HCT116 (cell line): Measurements from ENCODE around the gene SLC66A2. TPM values are rescaled to one million over a fixed set of nuclear protein-coding genes. Genes with fewer than 3 reads are reported as not detected.
"Not testable (repeated sequence)": the region's sequence is repeated elsewhere in the genome, so short reads cannot be mapped to it uniquely, and the experiment has no call there.

ENCODE experiments used
- ATAC-seq: fragments of 200-7000 bp; cut with Tn5 transposase; 2 replicates; pipeline ENCODE4 v1.9.1; 2020; ENCODE audit warnings: mild to moderate bottlenecking, moderate library complexity
- BruUV-seq: library from RNA; stranded (reverse); fragments of 400-500 nt; replicated peaks from 2 replicates; lab custom pipeline; 2021; lab: Mats Ljungman, UMichigan
- CTCF ChIA-PET: fragments of 300-600 bp; sonication (Branson Sonifier 250); formaldehyde crosslinking; loops from one replicate; lab custom pipeline; 2021; ENCODE audit warnings: antibody characterized with exemption; lab: Charles Lee
- POLR2A ChIA-PET: fragments of 300-600, 350-600 bp; sonication (Branson Sonifier 250); formaldehyde crosslinking; loops from one replicate; lab custom pipeline; 2021; ENCODE audit warnings: antibody characterized with exemption; lab: Charles Lee
- RAD21 ChIA-PET, 2 experiments: fragments of 300-600 bp; sonication (Branson Sonifier 250); formaldehyde crosslinking; loops; one replicate each; lab custom pipeline; 2023; ENCODE audit warnings: low total read pairs in 2 of 2; ENCODE audit not compliant: uncharacterized antibody in 2 of 2, unreplicated experiment in 2 of 2, low non-redundant PET in 1 of 2; lab: Charles Lee
- DNase-seq: peaks from one replicate; pipeline ENCODE4 v3.0.0-alpha.2; 2010; ENCODE audit warnings: low read depth, low spot score
- H2AFZ ChIP-seq: fragments of 200-600 bp; shearing (Covaris generic), sonication (generic); 2 replicates; pipeline ENCODE4 v1.6.1; 2017; ENCODE audit warnings: low read depth, mixed run types, mixed read lengths, antibody characterized with exemption, low read length; ENCODE audit not compliant: poor library complexity, severe bottlenecking
- H3K27ac ChIP-seq: 2 replicates; pipeline ENCODE4 v1.5.1; 2012; ENCODE audit warnings: low read depth, low read length
- H3K27me3 ChIP-seq: fragments of 200-600 bp; sonication (generic); 2 replicates; pipeline ENCODE4 v1.6.1; 2016; ENCODE audit warnings: mixed run types, low read length, mixed read lengths; ENCODE audit not compliant: insufficient read depth
- H3K36me3 ChIP-seq, 2 experiments: fragments of 200-500 bp in 1 of 2; fragments of 200-600 bp in 1 of 2; sonication (Bioruptor generic) in 1 of 2; sonication (generic) in 1 of 2; 2 replicates each; pipeline versions ENCODE4 v1.5.1 to v1.6.1; 2014 to 2016; ENCODE audit warnings: low read length in 2 of 2, inconsistent platforms in 1 of 2, mixed read lengths in 1 of 2, mixed run types in 1 of 2; ENCODE audit not compliant: insufficient read depth in 2 of 2, control insufficient read depth in 1 of 2
- H3K4me1 ChIP-seq, 2 experiments: fragments of 200-600 bp in 1 of 2; sonication (generic) in 1 of 2; 2 replicates each; pipeline versions ENCODE4 v1.5.1 to v1.6.1; 2012 to 2017; ENCODE audit warnings: low read length in 2 of 2, inconsistent platforms in 1 of 2, mild to moderate bottlenecking in 1 of 2, mixed read lengths in 1 of 2, mixed run types in 1 of 2, moderate library complexity in 1 of 2; ENCODE audit not compliant: insufficient read depth in 2 of 2, control insufficient read depth in 1 of 2
- H3K4me2 ChIP-seq: fragments of 200-600 bp; sonication (generic); 2 replicates; pipeline ENCODE4 v1.6.1; 2017; ENCODE audit warnings: mixed run types, low read length, mixed read lengths
- H3K4me3 ChIP-seq, 2 experiments: fragments of 200-600 bp in 1 of 2; sonication (generic) in 1 of 2; replicated peaks in 1 of 2; 2 replicates each; pipeline ENCODE4 v1.5.1; 2011 to 2016; ENCODE audit warnings: low read length in 2 of 2, control low read depth in 1 of 2, low read depth in 1 of 2, mild to moderate bottlenecking in 1 of 2, mixed read lengths in 1 of 2, mixed run types in 1 of 2
- H3K79me2 ChIP-seq: fragments of 200-600 bp; sonication (generic); 2 replicates; pipeline ENCODE4 v1.6.1; 2017; ENCODE audit warnings: mild to moderate bottlenecking, mixed run types, low read length, moderate library complexity, mixed read lengths; ENCODE audit not compliant: insufficient read depth
- H3K9ac ChIP-seq: fragments of 200-600 bp; sonication (generic); 2 replicates; pipeline ENCODE4 v1.6.1; 2016; ENCODE audit warnings: low read length, mixed read lengths
- H3K9me2 ChIP-seq: fragments of 200-600 bp; sonication (generic), shearing (Covaris generic); 2 replicates; pipeline ENCODE4 v1.6.1; 2017; ENCODE audit warnings: mixed run types, mild to moderate bottlenecking, moderate library complexity; ENCODE audit not compliant: insufficient read depth
- H3K9me3 ChIP-seq, 2 experiments: fragments of 200-500 bp in 1 of 2; fragments of 200-600 bp in 1 of 2; sonication (Bioruptor generic) in 1 of 2; sonication (generic) in 1 of 2; 2 replicates each; pipeline ENCODE4 v1.6.1; 2014 to 2017; ENCODE audit warnings: low read length in 2 of 2, mixed read lengths in 2 of 2, inconsistent platforms in 1 of 2, low read depth in 1 of 2, mild to moderate bottlenecking in 1 of 2, mixed run types in 1 of 2, moderate library complexity in 1 of 2; ENCODE audit not compliant: control insufficient read depth in 1 of 2, insufficient read depth in 1 of 2
- H4K20me1 ChIP-seq: fragments of 200-600 bp; sonication (generic), shearing (Covaris generic); 2 replicates; pipeline ENCODE4 v1.6.1; 2017; ENCODE audit warnings: mixed run types, mild to moderate bottlenecking, moderate library complexity; ENCODE audit not compliant: insufficient read depth
- ATF3 ChIP-seq: IDR thresholded peaks from 2 replicates; pipeline ENCODE4 v1.6.1; 2012
- CEBPB ChIP-seq: IDR thresholded peaks from 2 replicates; pipeline ENCODE4 v1.6.1; 2012; ENCODE audit warnings: low read depth
- EZH2phosphoT487 ChIP-seq: fragments of 200-600 bp; IDR thresholded peaks from 2 replicates; pipeline ENCODE4 v1.6.1; 2018; ENCODE audit warnings: antibody characterized with exemption, borderline replicate concordance
- FOSL1 ChIP-seq: IDR thresholded peaks from 2 replicates; pipeline ENCODE4 v1.6.1; 2012; ENCODE audit warnings: low read depth
- POLR2A ChIP-seq: IDR thresholded peaks from 2 replicates; pipeline ENCODE4 v1.7.0; 2011; ENCODE audit warnings: borderline replicate concordance; ENCODE audit not compliant: insufficient read depth, insufficient read length; ENCODE audit errors: extremely low read depth
- REST ChIP-seq: IDR thresholded peaks from 2 replicates; pipeline ENCODE4 v1.6.1; 2012; ENCODE audit warnings: low read depth
- TCF7L2 ChIP-seq: IDR thresholded peaks from 2 replicates; pipeline ENCODE4 v1.7.0; 2011; ENCODE audit warnings: borderline replicate concordance, inconsistent platforms; ENCODE audit not compliant: insufficient read depth, insufficient read length; ENCODE audit errors: extremely low read depth
- intact Hi-C: fragments of 100-400 bp; cut with micrococcal nuclease; formaldehyde crosslinking; loops from 2 replicates; pipeline ENCODE4 v1.10.0; 2022
- total RNA-seq: library from RNA; stranded (reverse); gene quantifications from one replicate; pipeline ENCODE4 v1.2.1, GENCODE V29; 2021; ENCODE audit not compliant: unreplicated experiment

SLC66A2 gene
- total RNA-seq, 1 experiment from 2014 or later: 44.9 TPM

GRCh38 chr18:79878741-79879378 lies 72.6 kb downstream of the SLC66A2 start:
- no peak overlapping the region for H3K27ac ChIP-seq
- no peaks in the 10 kb centered on the region for H3K4me1 ChIP-seq
- no peaks in the 10 kb centered on the region for H3K9me2 ChIP-seq
- DNase-seq (no peak), ATAC-seq (no peak)
- no peak overlapping the region for H3K9ac ChIP-seq
- POLR2A ChIA-PET: no interaction called here
- H3K27me3 ChIP-seq: no peaks in the 10 kb centered on the region
- intact Hi-C loops: no loop called here
- H4K20me1 ChIP-seq: no peaks in the 10 kb centered on the region
- RAD21 ChIA-PET: no interaction called here
- H3K4me3 ChIP-seq: no peak overlapping the region
- no peaks in the 10 kb centered on the region for H3K9me3 ChIP-seq
- TF ChIP-seq TCF7L2 (no peak), CEBPB (no peak), POLR2A (no peak), EZH2phosphoT487 (no peak), FOSL1 (no peak), ATF3 (no peak), REST (no peak)
- no peaks in the 10 kb centered on the region for H3K36me3 ChIP-seq
- no TSS peak for BruUV-seq
- no peak overlapping the region for H2AFZ ChIP-seq
- H3K4me2 ChIP-seq: no peak overlapping the region
- no peaks in the 10 kb centered on the region for H3K79me2 ChIP-seq
- CTCF ChIA-PET: no interaction called here

GRCh38 chr18:79878246-79878645 lies 73.2 kb downstream of the SLC66A2 start:
- POLR2A ChIA-PET, H2AFZ ChIP-seq, H3K4me1 ChIP-seq, H4K20me1 ChIP-seq, H3K9me3 ChIP-seq, H3K4me3 ChIP-seq, H3K27ac ChIP-seq, RAD21 ChIA-PET, H3K9ac ChIP-seq, CTCF ChIA-PET, ATAC-seq, BruUV-seq, H3K9me2 ChIP-seq, H3K27me3 ChIP-seq, H3K4me2 ChIP-seq, DNase-seq, H3K79me2 ChIP-seq, H3K36me3 ChIP-seq, intact Hi-C loops: not testable (repeated sequence)
